Neural progenitor cell (in vitro differentiated cells): ENCODE measurements around the gene TMEM114.

ENCODE experiments used
- EZH2 ChIP-seq: fragments of 200-600 bp; sonication (generic); IDR thresholded peaks from 2 replicates; pipeline ENCODE4 v1.6.1; 2017; ENCODE audit warnings: antibody characterized with exemption, mild to moderate bottlenecking, moderate library complexity
- EZH2phosphoT487 ChIP-seq: fragments of 200-600 bp; sonication (generic); IDR thresholded peaks from 2 replicates; pipeline ENCODE4 v1.6.1; 2017; ENCODE audit warnings: antibody characterized with exemption
- TF ChIP-seq, protein P1 (sequence below): fragments of 200-600 bp; sonication (generic); IDR thresholded peaks from 2 replicates; pipeline ENCODE4 v1.5.1; 2017; ENCODE audit warnings: antibody characterized with exemption, mild to moderate bottlenecking

DNA sequence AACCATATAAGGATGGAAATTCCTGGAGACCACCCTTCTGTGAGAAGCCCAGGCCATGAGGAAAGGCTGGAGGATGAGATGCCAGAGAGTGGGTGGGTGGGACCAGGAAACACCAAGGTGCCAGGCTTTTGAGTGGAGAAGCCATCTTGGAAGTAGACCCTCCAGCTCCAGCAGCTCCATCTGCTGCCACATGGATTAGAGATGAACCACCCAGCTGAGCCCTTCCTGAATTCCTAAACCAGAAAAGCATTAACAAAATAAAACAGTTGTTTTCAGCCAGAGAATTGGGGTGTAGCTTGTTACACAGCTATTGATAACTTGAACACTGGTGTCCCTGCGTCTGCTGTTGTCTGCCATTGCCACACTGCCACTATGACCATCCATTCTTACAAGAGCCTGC is 6.3 kb upstream of the TMEM114 start:
- TF ChIP-seq EZH2 (no peak), EZH2phosphoT487 (no peak)
- TF ChIP-seq, protein P1, sequence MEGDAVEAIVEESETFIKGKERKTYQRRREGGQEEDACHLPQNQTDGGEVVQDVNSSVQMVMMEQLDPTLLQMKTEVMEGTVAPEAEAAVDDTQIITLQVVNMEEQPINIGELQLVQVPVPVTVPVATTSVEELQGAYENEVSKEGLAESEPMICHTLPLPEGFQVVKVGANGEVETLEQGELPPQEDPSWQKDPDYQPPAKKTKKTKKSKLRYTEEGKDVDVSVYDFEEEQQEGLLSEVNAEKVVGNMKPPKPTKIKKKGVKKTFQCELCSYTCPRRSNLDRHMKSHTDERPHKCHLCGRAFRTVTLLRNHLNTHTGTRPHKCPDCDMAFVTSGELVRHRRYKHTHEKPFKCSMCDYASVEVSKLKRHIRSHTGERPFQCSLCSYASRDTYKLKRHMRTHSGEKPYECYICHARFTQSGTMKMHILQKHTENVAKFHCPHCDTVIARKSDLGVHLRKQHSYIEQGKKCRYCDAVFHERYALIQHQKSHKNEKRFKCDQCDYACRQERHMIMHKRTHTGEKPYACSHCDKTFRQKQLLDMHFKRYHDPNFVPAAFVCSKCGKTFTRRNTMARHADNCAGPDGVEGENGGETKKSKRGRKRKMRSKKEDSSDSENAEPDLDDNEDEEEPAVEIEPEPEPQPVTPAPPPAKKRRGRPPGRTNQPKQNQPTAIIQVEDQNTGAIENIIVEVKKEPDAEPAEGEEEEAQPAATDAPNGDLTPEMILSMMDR, result no peak
